Esophagus squamous epithelium (tissue), 5 donors: ENCODE measurements around the gene MYO3B. TPM values are rescaled to one million over a fixed set of nuclear protein-coding genes. Genes with fewer than 3 reads are reported as not detected.

Experiments used
- DNase-seq: peaks from one replicate; lab custom pipeline; 2025; lab: John Stamatoyannopoulos, UW
- H3K27ac ChIP-seq, 4 donors: fragments of 200-600 bp; sonication (generic); one replicate each; pipeline ENCODE4 v1.5.1; 2016 to 2019; ENCODE audit warnings: mild to moderate bottlenecking in 1 of 4
- H3K27me3 ChIP-seq, 4 donors: fragments of 200-600 bp; sonication (generic); 1 replicate in 3 of 4; 2 replicates in 1 of 4; pipeline versions ENCODE4 v1.5.1 to v1.6.0; 2017 to 2021; ENCODE audit warnings: antibody characterized with exemption in 1 of 4
- H3K36me3 ChIP-seq, 3 donors: fragments of 200-600 bp; sonication (generic); one replicate each; pipeline ENCODE4 v1.5.1; 2016 to 2019
- H3K4me1 ChIP-seq, 3 donors: fragments of 200-600 bp; sonication (generic); one replicate each; pipeline ENCODE4 v1.5.1; 2017 to 2019
- H3K4me3 ChIP-seq, 4 donors: fragments of 200-600 bp; sonication (generic); 1 replicate in 3 of 4; 2 replicates in 1 of 4; pipeline ENCODE4 v1.5.1; 2016 to 2019; ENCODE audit warnings: mild to moderate bottlenecking in 2 of 4, moderate library complexity in 1 of 4
- H3K9me3 ChIP-seq, 3 donors: fragments of 200-600 bp; sonication (generic); one replicate each; pipeline ENCODE4 v1.5.1; 2016 to 2019
- POLR2A ChIP-seq, 4 donors: fragments of 450-650 bp; IDR thresholded peaks; one replicate each; pipeline ENCODE4 v1.6.1; 2017; ENCODE audit warnings: antibody characterized with exemption in 4 of 4, mild to moderate bottlenecking in 4 of 4, moderate library complexity in 3 of 4
- WGBS, 2 donors: methylation state at CpG; one replicate each; pipeline ENCODE4 v1.1.5; 2018; 5-methylcytosine and 5-hydroxymethylcytosine counted together
- intact Hi-C: fragments of 100-400 bp; cut with DNase I; formaldehyde crosslinking; loops from one replicate; pipeline ENCODE4 v1.15.0; 2022
- total RNA-seq, 4 donors: library from RNA; depleted of rRNA; stranded (reverse); fragments of >200 nt; gene quantifications; one replicate each; pipeline ENCODE4 v1.1.0, GENCODE V29; 2016
- TF ChIP-seq, protein P1 (sequence below), 6 experiments: fragments of 450-650 bp in 4 of 6; fragments of 200-600 bp in 2 of 6; sonication (generic) in 2 of 6; IDR thresholded peaks; one replicate each; pipeline ENCODE4 v1.5.1; 2016 to 2019; ENCODE audit warnings: antibody characterized with exemption in 6 of 6, mild to moderate bottlenecking in 4 of 6, moderate library complexity in 4 of 6
- donor health status: DM: yes; HTN: yes; CAD: no.

The MYO3B gene
- total RNA-seq, 4 donors from 2014 or later, result 0.15 to 0.38 (median 0.18) TPM

DNA sequence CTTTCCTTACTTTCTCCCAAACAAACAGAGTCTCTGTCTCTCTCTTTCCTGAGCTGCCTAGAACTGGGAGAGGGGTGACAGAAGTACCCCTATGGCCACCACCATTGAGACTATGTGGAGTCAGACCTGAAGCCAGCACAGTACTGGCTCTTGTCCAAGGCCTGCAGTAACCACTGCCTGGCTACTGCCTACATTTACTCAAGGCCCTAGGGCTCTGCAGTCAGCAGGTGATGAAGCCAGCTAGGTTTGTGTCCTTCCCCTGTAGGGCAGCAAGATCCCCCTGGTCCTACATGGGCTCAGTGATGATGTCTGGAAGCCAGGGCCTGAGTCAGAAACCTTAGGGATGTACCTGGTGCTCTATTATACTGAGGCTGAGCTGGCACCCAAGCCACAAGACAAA lies 12.2 kb downstream of the MYO3B start:
- TF ChIP-seq, protein P1, sequence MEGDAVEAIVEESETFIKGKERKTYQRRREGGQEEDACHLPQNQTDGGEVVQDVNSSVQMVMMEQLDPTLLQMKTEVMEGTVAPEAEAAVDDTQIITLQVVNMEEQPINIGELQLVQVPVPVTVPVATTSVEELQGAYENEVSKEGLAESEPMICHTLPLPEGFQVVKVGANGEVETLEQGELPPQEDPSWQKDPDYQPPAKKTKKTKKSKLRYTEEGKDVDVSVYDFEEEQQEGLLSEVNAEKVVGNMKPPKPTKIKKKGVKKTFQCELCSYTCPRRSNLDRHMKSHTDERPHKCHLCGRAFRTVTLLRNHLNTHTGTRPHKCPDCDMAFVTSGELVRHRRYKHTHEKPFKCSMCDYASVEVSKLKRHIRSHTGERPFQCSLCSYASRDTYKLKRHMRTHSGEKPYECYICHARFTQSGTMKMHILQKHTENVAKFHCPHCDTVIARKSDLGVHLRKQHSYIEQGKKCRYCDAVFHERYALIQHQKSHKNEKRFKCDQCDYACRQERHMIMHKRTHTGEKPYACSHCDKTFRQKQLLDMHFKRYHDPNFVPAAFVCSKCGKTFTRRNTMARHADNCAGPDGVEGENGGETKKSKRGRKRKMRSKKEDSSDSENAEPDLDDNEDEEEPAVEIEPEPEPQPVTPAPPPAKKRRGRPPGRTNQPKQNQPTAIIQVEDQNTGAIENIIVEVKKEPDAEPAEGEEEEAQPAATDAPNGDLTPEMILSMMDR (IDR thresholded peaks at IDR 0.05), result no peak
- no peak for TF ChIP-seq POLR2A (IDR thresholded peaks at IDR 0.05)
- no peak overlapping the region for H3K27ac ChIP-seq
- peaks cover 0 to 17% (median 3%) of the 10 kb centered on the region in 3 donors for H3K9me3 ChIP-seq
- no peaks in the 10 kb centered on the region for H3K4me1 ChIP-seq
- intact Hi-C loops, result no loop called here
- DNase-seq, result no peak
- H3K27me3 ChIP-seq, result no peaks in the 10 kb centered on the region
- no peaks in the 10 kb centered on the region for H3K36me3 ChIP-seq
- no peak overlapping the region for H3K4me3 ChIP-seq

DNA sequence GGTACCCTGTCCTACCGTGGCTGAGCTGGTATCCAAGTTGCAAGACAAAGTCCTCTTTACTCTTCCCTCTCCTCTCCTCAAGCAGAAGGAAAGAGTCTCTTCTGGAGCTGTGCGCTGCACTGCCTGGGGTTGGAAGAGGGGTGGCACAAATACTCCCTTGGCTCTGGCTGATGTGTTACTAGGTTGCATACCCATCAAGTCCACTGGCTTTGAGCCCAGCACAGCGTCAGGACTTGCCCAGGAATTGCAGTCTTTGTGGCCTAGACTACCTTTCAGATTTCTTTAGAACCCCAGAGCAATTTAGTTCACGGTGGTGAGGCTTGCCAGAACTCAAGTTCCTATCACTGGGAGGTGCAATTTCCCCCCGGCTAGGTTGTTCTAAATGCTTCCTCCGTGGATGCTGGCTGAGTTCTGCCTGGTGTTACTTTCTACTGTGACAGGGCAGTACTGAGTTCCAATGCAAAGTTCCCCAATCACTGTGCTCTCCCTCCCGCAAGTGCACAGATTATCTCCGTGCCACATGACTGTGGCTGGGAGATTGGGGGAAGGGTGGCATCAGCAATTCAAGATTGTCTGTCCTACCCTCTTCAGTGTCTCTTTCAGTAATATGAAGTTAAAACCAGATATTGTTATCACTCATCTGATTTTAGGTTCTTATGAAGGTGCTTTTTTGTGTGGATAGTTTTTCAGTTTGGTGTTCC lies 13.4 kb downstream of the MYO3B start:
- Histone ChIP-seq H3K4me3 (no peak overlapping the region), H3K4me1 (no peaks in the 10 kb centered on the region), H3K9me3 (peaks cover 0 to 8% (median 0%) of the 10 kb centered on the region in 3 donors), H3K36me3 (no peaks in the 10 kb centered on the region), H3K27ac (no peak overlapping the region), H3K27me3 (no peaks in the 10 kb centered on the region)
- no peak for DNase-seq
- 68 to 82% methylated on average over 5 to 7 of the region's 8 CpGs for WGBS, 2 donors
- intact Hi-C loops, result no loop called here
- TF ChIP-seq, protein P1 (IDR thresholded peaks at IDR 0.05), result no peak
- no peak for TF ChIP-seq POLR2A (IDR thresholded peaks at IDR 0.05)

DNA sequence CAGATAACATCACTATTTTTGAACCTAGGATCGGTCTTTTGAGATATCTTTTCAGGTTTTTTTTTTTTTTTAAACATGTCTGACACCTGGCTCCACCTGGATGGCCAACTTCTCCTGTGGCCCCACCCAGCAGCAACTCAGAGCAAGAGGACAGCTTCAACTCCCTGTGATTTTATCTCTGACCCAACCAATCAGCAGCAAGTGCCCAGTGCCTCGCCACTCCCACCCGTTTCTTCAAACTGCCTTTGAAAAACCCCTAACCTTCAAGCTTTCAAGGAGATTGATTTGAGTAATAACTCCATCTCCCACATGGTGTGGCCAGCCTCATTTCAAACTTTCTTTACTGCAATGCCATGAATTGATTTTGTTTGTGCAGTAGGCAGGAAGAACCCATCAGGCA lies 19.0 kb downstream of the MYO3B start:
- H3K27me3 ChIP-seq, result no peaks in the 10 kb centered on the region
- intact Hi-C loops, result no loop called here
- TF ChIP-seq, protein P1 (IDR thresholded peaks at IDR 0.05), result no peak
- TF ChIP-seq POLR2A (IDR thresholded peaks at IDR 0.05), result no peak
- no peak overlapping the region for H3K4me3 ChIP-seq
- no peak overlapping the region for H3K27ac ChIP-seq
- DNase-seq, result no peak
- no peaks in the 10 kb centered on the region for H3K36me3 ChIP-seq
- no peaks in the 10 kb centered on the region for H3K4me1 ChIP-seq
- no peaks in the 10 kb centered on the region for H3K9me3 ChIP-seq
- WGBS, 2 donors, result 76 to 86% methylated on average over 3 of the region's 3 CpGs

DNA sequence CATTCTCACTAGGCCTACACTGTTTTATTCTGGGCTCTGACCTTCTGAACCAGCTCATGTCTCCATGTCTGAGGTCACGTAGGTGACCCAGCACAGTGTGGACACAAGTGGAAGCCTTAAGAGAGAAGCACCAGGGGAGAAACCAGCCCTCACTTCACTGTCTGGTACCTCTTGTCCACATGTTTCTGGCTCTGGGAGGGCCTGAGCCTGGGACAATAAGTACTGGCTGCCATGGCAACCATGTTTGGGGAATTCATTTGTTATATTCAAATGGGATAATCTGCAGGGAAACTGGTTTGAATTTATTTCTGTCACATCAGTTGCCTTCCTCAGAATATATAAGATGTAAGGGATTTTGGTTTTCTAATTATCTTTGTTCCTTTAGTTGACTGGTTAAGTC lies 23.3 kb downstream of the MYO3B start:
- DNase-seq, result no peak
- no peaks in the 10 kb centered on the region for H3K9me3 ChIP-seq
- TF ChIP-seq, protein P1 (IDR thresholded peaks at IDR 0.05), result no peak
- TF ChIP-seq POLR2A (IDR thresholded peaks at IDR 0.05), result no peak
- H3K27ac ChIP-seq, result no peak overlapping the region
- no peaks in the 10 kb centered on the region for H3K27me3 ChIP-seq
- H3K4me1 ChIP-seq, result peaks cover 0 to 7% (median 0%) of the 10 kb centered on the region in 3 donors
- intact Hi-C loops, result no loop called here
- no peaks in the 10 kb centered on the region for H3K36me3 ChIP-seq
- 100% methylated on average over 1 of the region's 1 CpG; no CpG with 5 or more reads in 1 of the 2 donors for WGBS, 2 donors
- no peak overlapping the region for H3K4me3 ChIP-seq

DNA sequence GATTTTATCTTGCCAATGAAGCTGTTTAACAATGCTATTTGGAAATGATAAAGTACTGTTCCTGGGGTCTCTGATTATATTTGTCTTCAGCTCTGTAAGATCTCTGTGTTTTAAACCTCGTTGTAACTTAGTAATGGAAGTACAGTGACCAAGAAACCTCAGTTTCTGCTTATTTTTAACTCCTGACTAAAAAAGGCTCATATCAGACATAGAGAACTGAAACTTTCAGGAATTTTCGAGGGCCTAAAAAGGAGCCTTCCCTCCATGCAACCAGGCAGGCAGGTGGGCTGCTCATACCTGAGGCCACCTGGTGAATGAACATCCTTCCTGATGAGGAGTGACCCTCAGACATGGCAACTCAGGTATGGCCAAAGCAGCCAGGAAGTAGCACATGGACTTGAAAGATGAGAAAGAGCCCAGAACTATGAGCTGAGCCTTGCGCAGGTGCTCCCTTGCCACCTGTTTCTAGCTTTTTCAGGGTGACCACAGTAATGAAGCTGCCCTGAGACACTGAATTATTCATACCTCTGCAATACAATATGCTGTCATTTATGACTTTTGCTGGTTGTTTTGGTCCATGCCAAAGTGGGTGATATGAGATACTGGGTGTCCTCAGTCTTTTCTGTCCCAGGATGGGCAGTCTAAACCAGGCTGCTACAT lies 23.9 kb downstream of the MYO3B start:
- H3K4me1 ChIP-seq, result peaks cover 0 to 7% (median 0%) of the 10 kb centered on the region in 3 donors
- H3K27me3 ChIP-seq, result no peaks in the 10 kb centered on the region
- intact Hi-C loops, result no loop called here
- H3K4me3 ChIP-seq, result no peak overlapping the region
- WGBS, 2 donors, result 71 to 77% methylated on average over 3 of the region's 3 CpGs
- H3K36me3 ChIP-seq, result no peaks in the 10 kb centered on the region
- no peak overlapping the region for H3K27ac ChIP-seq
- H3K9me3 ChIP-seq, result no peaks in the 10 kb centered on the region
- TF ChIP-seq, protein P1 (IDR thresholded peaks at IDR 0.05), result no peak
- no peak for TF ChIP-seq POLR2A (IDR thresholded peaks at IDR 0.05)
- no peak for DNase-seq
